Endothelial cell of umbilical vein (primary cell): Measurements from ENCODE around the gene AGBL4. TPM values are rescaled to one million over a fixed set of nuclear protein-coding genes. Genes with fewer than 3 reads are reported as not detected.

Experiments
- BruUV-seq: library from RNA; stranded (reverse); fragments of 400-500 nt; replicated peaks from 2 replicates; lab custom pipeline; 2021; lab: Mats Ljungman, UMichigan
- CTCF ChIA-PET: fragments of 300-600, 350-600 bp; sonication (Branson Sonifier 250); formaldehyde crosslinking; loops from one replicate; lab custom pipeline; 2021; ENCODE audit warnings: antibody characterized with exemption, inconsistent platforms; lab: Charles Lee
- POLR2A ChIA-PET: fragments of 300-600, 350-600 bp; sonication (Branson Sonifier 250); formaldehyde crosslinking; loops from one replicate; lab custom pipeline; 2021; ENCODE audit warnings: antibody characterized with exemption, inconsistent platforms; lab: Charles Lee
- DNase-seq: peaks from one replicate; pipeline ENCODE4 v3.0.0-alpha.2; 2011; ENCODE audit warnings: low read depth, low spot score
- FAIRE-seq: peaks from 2 replicates; lab custom pipeline; 2011; peaks lifted over from hg19 to GRCh38; lab: Jason Lieb, UNC
- H2AFZ ChIP-seq: 2 replicates; pipeline ENCODE4 v1.6.0; 2012; ENCODE audit warnings: low read depth, low read length, control low read depth, inconsistent platforms
- H3K27ac ChIP-seq: 2 replicates; pipeline ENCODE4 v1.5.1; 2011; ENCODE audit warnings: low read depth, mild to moderate bottlenecking, control low read depth, low read length, moderate library complexity; ENCODE audit not compliant: insufficient read depth
- H3K27me3 ChIP-seq, 2 experiments: 2 replicates each; pipeline versions ENCODE4 v1.6.0 to v1.6.1; 2011; ENCODE audit warnings: low read length in 2 of 2, mixed read lengths in 1 of 2; ENCODE audit not compliant: control insufficient read depth in 2 of 2, insufficient read depth in 2 of 2
- H3K36me3 ChIP-seq, 2 experiments: 2 replicates in 1 of 2; 3 replicates in 1 of 2; pipeline ENCODE4 v1.5.1; 2011; ENCODE audit warnings: low read length in 2 of 2, mild to moderate bottlenecking in 1 of 2, moderate library complexity in 1 of 2; ENCODE audit not compliant: control insufficient read depth in 2 of 2, insufficient read depth in 2 of 2; ENCODE audit errors: extremely low read depth in 1 of 2
- H3K4me1 ChIP-seq: 3 replicates; pipeline ENCODE4 v1.5.1; 2011; ENCODE audit warnings: mild to moderate bottlenecking, low read length; ENCODE audit not compliant: control insufficient read depth, insufficient read depth; ENCODE audit errors: extremely low read depth
- H3K4me2 ChIP-seq: 2 replicates; pipeline ENCODE4 v1.6.1; 2011; ENCODE audit warnings: low read length, control low read depth, mixed read lengths; ENCODE audit not compliant: insufficient read depth
- H3K4me3 ChIP-seq, 3 experiments: fragments of 200-600 bp in 1 of 3; sonication (generic), shearing (Covaris generic) in 1 of 3; replicated peaks in 1 of 3; 2 replicates each; pipeline ENCODE4 v1.5.1; 2011 to 2016; ENCODE audit warnings: control low read depth in 3 of 3, low read length in 3 of 3, mild to moderate bottlenecking in 2 of 3, inconsistent platforms in 1 of 3, low read depth in 1 of 3, moderate library complexity in 1 of 3; ENCODE audit not compliant: insufficient read depth in 1 of 3
- H3K79me2 ChIP-seq: 2 replicates; pipeline ENCODE4 v1.6.0; 2012; ENCODE audit warnings: low read length, inconsistent platforms; ENCODE audit not compliant: control insufficient read depth, insufficient read depth
- H3K9ac ChIP-seq: replicated peaks from 2 replicates; pipeline ENCODE3; 2011; ENCODE audit warnings: low read length, control low read depth; ENCODE audit not compliant: insufficient read depth; ENCODE audit errors: extremely low read depth
- H3K9me1 ChIP-seq: replicated peaks from 3 replicates; pipeline ENCODE4 v1.6.0; 2011; ENCODE audit warnings: mild to moderate bottlenecking, low read length; ENCODE audit not compliant: control insufficient read depth, insufficient read depth; ENCODE audit errors: extremely low read depth
- H3K9me3 ChIP-seq: replicated peaks from 2 replicates; pipeline ENCODE4 v1.5.1; 2012; ENCODE audit warnings: low read length, inconsistent platforms; ENCODE audit not compliant: control insufficient read depth, insufficient read depth
- H4K20me1 ChIP-seq: replicated peaks from 2 replicates; pipeline ENCODE3; 2011; ENCODE audit warnings: mild to moderate bottlenecking, low read length; ENCODE audit not compliant: control insufficient read depth, insufficient read depth; ENCODE audit errors: extremely low read depth
- EZH2 ChIP-seq: IDR thresholded peaks from 2 replicates; pipeline ENCODE4 v1.6.1; 2012; ENCODE audit warnings: borderline replicate concordance, low read depth, mild to moderate bottlenecking, moderate library complexity, low read length, inconsistent platforms; ENCODE audit not compliant: severe bottlenecking
- FOS ChIP-seq: IDR thresholded peaks from 2 replicates; pipeline ENCODE4 v1.6.1; 2011; ENCODE audit warnings: mild to moderate bottlenecking, low read length, moderate library complexity, borderline replicate concordance; ENCODE audit not compliant: insufficient read depth
- GATA2 ChIP-seq: IDR thresholded peaks from 2 replicates; pipeline ENCODE4 v1.7.0; 2011; ENCODE audit warnings: low read depth, mild to moderate bottlenecking, moderate library complexity, mixed read lengths, low read length; ENCODE audit not compliant: insufficient read length, insufficient read depth
- JUN ChIP-seq: IDR thresholded peaks from 2 replicates; pipeline ENCODE4 v1.6.1; 2011; ENCODE audit warnings: borderline replicate concordance, low read depth; ENCODE audit not compliant: insufficient read length, insufficient read depth
- MYC ChIP-seq: IDR thresholded peaks from one replicate; pipeline ENCODE4 v1.6.1; 2011; ENCODE audit warnings: mild to moderate bottlenecking, low read depth, low read length
- POLR2A ChIP-seq: IDR thresholded peaks from 2 replicates; pipeline ENCODE4 v1.6.1; 2012; ENCODE audit warnings: low read depth, mild to moderate bottlenecking, control low read depth, low read length
- POLR2AphosphoS5 ChIP-seq: IDR thresholded peaks from 2 replicates; pipeline ENCODE4 v1.6.1; 2012; ENCODE audit warnings: low read depth, mild to moderate bottlenecking, control low read depth, low read length, moderate library complexity; ENCODE audit not compliant: insufficient read depth
- dilution Hi-C: fragments of 300-500 bp; cut with MboI; formaldehyde crosslinking; loops from one replicate; pipeline ENCODE4 v1.15.0; 2019; ENCODE audit warnings: low sequenced_read_pairs; ENCODE audit not compliant: extremely low pct_ligation_motif_present
- intact Hi-C: fragments of 100-400 bp; cut with micrococcal nuclease; formaldehyde crosslinking; loops from one replicate; pipeline ENCODE4 v1.10.0; 2022
- polyA plus RNA-seq, 4 experiments: library from polyadenylated mRNA; depleted of rRNA in 3 of 4; stranded (reverse) in 3 of 4; unstranded in 1 of 4; fragments of >200 nt; gene quantifications; 2 replicates each; pipeline versions ENCODE4 v1.2.1 to v1.2.3, GENCODE V29; 2011 to 2012; ENCODE audit warnings: missing spikeins in 1 of 4
- total RNA-seq: library from RNA; stranded (reverse); gene quantifications from 2 replicates; pipeline ENCODE4 v1.2.3, GENCODE V29; 2021
- TF ChIP-seq, protein P1 (sequence below), 2 donors: IDR thresholded peaks; 1 replicate in 1 of 2; 2 replicates in 1 of 2; pipeline ENCODE4 v1.5.1; 2011; ENCODE audit warnings: low read length in 2 of 2, mild to moderate bottlenecking in 2 of 2, moderate library complexity in 2 of 2, control low read depth in 1 of 2, inconsistent platforms in 1 of 2, low read depth in 1 of 2; ENCODE audit not compliant: insufficient read depth in 1 of 2; ENCODE audit errors: extremely low read depth in 1 of 2
- TF ChIP-seq, protein P2 (sequence below): IDR thresholded peaks from 2 replicates; pipeline ENCODE4 v1.6.1; 2011; ENCODE audit not compliant: insufficient read depth, insufficient read length

Gene AGBL4
- total and polyA plus RNA-seq, 2 donors (not counting 3 experiments of a cell fraction or from before 2014, with no cell fraction given) = not detected

DNA sequence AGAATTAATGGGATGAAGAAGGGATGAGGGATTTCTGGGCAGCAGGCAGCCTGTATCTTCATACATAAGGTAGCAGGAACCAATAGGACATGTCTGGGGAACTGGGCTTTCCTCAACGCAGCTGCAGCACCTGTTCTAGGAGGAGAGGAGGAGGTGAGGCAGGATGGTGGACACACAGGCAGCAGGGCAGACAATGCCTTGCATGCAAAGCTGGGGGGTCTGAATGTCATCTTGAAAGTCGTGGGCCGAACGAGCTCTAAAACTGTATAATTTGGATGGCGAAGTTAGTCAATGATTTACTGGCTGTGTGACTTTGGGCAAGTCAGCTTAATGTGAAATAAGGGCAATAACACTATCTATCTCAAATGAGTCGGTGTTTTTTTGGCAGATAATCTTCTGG, 1371.4 kb downstream of the AGBL4 start:
- dilution Hi-C loops = no loop called here
- Histone ChIP-seq H3K27ac (no peak overlapping the region), H3K27me3 (no peaks in the 10 kb centered on the region), H3K9ac (no peak overlapping the region), H3K4me3 (no peak overlapping the region), H3K4me2 (no peak overlapping the region), H4K20me1 (no peaks in the 10 kb centered on the region), H3K9me1 (no peaks in the 10 kb centered on the region), H2AFZ (no peak overlapping the region), H3K4me1 (no peaks in the 10 kb centered on the region), H3K79me2 (no peaks in the 10 kb centered on the region), H3K9me3 (no peaks in the 10 kb centered on the region), H3K36me3 (no peaks in the 10 kb centered on the region)
- ChIA-PET CTCF (interaction anchor here (1.2 kb wide), 1 partner anchor 25 kb away, joined by 4 read pairs; no protein-coding TSS in a partner anchor), POLR2A (no interaction called here)
- DNase-seq (no peak), FAIRE-seq (no peak)
- BruUV-seq = no TSS peak
- TF ChIP-seq, protein P1, sequence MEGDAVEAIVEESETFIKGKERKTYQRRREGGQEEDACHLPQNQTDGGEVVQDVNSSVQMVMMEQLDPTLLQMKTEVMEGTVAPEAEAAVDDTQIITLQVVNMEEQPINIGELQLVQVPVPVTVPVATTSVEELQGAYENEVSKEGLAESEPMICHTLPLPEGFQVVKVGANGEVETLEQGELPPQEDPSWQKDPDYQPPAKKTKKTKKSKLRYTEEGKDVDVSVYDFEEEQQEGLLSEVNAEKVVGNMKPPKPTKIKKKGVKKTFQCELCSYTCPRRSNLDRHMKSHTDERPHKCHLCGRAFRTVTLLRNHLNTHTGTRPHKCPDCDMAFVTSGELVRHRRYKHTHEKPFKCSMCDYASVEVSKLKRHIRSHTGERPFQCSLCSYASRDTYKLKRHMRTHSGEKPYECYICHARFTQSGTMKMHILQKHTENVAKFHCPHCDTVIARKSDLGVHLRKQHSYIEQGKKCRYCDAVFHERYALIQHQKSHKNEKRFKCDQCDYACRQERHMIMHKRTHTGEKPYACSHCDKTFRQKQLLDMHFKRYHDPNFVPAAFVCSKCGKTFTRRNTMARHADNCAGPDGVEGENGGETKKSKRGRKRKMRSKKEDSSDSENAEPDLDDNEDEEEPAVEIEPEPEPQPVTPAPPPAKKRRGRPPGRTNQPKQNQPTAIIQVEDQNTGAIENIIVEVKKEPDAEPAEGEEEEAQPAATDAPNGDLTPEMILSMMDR (IDR thresholded peaks at IDR 0.05; ENCODE audit: extremely low read depth in 1 of 2, insufficient read depth in 1 of 2, low read depth in 1 of 2, low read length in 2 of 2) = no peak
- TF ChIP-seq FOS = no peak
- no peak for TF ChIP-seq POLR2A
- TF ChIP-seq MYC = no peak
- TF ChIP-seq GATA2 = no peak
- no peak for TF ChIP-seq JUN
- TF ChIP-seq POLR2AphosphoS5 = no peak
- no peak for TF ChIP-seq EZH2
- TF ChIP-seq, protein P2, sequence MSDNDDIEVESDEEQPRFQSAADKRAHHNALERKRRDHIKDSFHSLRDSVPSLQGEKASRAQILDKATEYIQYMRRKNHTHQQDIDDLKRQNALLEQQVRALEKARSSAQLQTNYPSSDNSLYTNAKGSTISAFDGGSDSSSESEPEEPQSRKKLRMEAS = no peak
- intact Hi-C loops = no loop called here
